Peyer's patch (tissue), 4 donors: ENCODE measurements around the gene C1orf116. TPM values are rescaled to one million over a fixed set of nuclear protein-coding genes. Genes with fewer than 3 reads are reported as not detected.
A peak's percentile ranks its signal among the peaks of the same experiment; 100 is the strongest.

ENCODE experiments used
- DNase-seq, 3 donors: peaks; one replicate each; pipeline ENCODE4 v3.0.0-alpha.2; 2017 to 2019
- H3K27ac ChIP-seq, 4 donors: fragments of 200-600 bp; sonication (generic); one replicate each; pipeline ENCODE4 v1.5.1; 2016 to 2019
- H3K27me3 ChIP-seq, 2 donors: fragments of 200-600 bp; sonication (generic); one replicate each; pipeline ENCODE4 v1.5.1; 2019
- H3K36me3 ChIP-seq, 3 donors: fragments of 200-600 bp; sonication (generic); one replicate each; pipeline ENCODE4 v1.5.1; 2016 to 2019
- H3K4me1 ChIP-seq, 4 donors: fragments of 200-600 bp; sonication (generic); one replicate each; pipeline ENCODE4 v1.5.1; 2016 to 2019
- H3K4me3 ChIP-seq, 4 donors: fragments of 200-600 bp; sonication (generic); 1 replicate in 3 of 4; 2 replicates in 1 of 4; pipeline ENCODE4 v1.5.1; 2016 to 2019; ENCODE audit warnings: mild to moderate bottlenecking in 1 of 4
- H3K9me3 ChIP-seq, 4 donors: fragments of 200-600 bp; sonication (generic); one replicate each; pipeline ENCODE4 v1.5.1; 2016 to 2019; ENCODE audit warnings: mild to moderate bottlenecking in 1 of 4
- POLR2A ChIP-seq, 2 donors: fragments of 450-650 bp; IDR thresholded peaks; one replicate each; pipeline ENCODE4 v1.5.1; 2017; ENCODE audit warnings: antibody characterized with exemption in 2 of 2, mild to moderate bottlenecking in 2 of 2, moderate library complexity in 2 of 2
- total RNA-seq, 4 donors: library from RNA; depleted of rRNA; stranded (reverse); fragments of >200 nt; gene quantifications; one replicate each; pipeline ENCODE4 v1.1.0, GENCODE V29; 2016
- TF ChIP-seq, protein P1 (sequence below), 6 experiments: fragments of 450-650 bp in 4 of 6; fragments of 200-600 bp in 2 of 6; sonication (generic) in 1 of 6; IDR thresholded peaks; one replicate each; pipeline ENCODE4 v1.5.1; 2017 to 2019; ENCODE audit warnings: antibody characterized with exemption in 6 of 6, mild to moderate bottlenecking in 3 of 6, moderate library complexity in 1 of 6

The C1orf116 gene
- total RNA-seq, 4 donors from 2014 or later = 4.1 to 72.3 (median 56.7) TPM

DNA sequence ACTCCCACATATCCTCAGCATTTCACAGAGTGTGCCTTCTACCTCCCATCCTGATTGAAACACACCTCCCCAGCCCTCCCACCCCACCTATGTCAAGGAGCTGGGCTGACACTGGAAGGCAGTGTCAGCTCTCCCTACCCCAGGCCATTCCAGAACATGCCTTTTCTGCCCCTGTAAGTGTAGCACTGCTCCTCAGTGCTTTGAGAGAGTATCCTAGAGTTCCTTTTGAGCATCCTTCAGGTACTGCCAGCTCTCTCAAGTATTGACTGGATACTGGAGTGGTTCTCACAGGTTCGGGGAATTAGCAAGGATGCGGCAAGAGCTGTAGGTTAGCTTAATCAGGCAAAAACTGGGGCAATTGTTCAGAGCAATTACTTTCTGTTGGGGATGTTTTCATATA lies 21.8 kb downstream of the C1orf116 start:
- H3K4me1 ChIP-seq = peaks cover 0 to 15% (median 6%) of the 10 kb centered on the region in 4 donors
- TF ChIP-seq, protein P1, sequence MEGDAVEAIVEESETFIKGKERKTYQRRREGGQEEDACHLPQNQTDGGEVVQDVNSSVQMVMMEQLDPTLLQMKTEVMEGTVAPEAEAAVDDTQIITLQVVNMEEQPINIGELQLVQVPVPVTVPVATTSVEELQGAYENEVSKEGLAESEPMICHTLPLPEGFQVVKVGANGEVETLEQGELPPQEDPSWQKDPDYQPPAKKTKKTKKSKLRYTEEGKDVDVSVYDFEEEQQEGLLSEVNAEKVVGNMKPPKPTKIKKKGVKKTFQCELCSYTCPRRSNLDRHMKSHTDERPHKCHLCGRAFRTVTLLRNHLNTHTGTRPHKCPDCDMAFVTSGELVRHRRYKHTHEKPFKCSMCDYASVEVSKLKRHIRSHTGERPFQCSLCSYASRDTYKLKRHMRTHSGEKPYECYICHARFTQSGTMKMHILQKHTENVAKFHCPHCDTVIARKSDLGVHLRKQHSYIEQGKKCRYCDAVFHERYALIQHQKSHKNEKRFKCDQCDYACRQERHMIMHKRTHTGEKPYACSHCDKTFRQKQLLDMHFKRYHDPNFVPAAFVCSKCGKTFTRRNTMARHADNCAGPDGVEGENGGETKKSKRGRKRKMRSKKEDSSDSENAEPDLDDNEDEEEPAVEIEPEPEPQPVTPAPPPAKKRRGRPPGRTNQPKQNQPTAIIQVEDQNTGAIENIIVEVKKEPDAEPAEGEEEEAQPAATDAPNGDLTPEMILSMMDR (IDR thresholded peaks at IDR 0.05) = no peak
- no peak for TF ChIP-seq POLR2A (IDR thresholded peaks at IDR 0.05)
- H3K9me3 ChIP-seq = no peaks in the 10 kb centered on the region
- H3K4me3 ChIP-seq = no peak overlapping the region
- H3K27me3 ChIP-seq = no peaks in the 10 kb centered on the region
- no peaks in the 10 kb centered on the region for H3K36me3 ChIP-seq
- DNase-seq = no peak
- H3K27ac ChIP-seq = peak overlapping the region in 1 of 4 donors; percentile 88

DNA sequence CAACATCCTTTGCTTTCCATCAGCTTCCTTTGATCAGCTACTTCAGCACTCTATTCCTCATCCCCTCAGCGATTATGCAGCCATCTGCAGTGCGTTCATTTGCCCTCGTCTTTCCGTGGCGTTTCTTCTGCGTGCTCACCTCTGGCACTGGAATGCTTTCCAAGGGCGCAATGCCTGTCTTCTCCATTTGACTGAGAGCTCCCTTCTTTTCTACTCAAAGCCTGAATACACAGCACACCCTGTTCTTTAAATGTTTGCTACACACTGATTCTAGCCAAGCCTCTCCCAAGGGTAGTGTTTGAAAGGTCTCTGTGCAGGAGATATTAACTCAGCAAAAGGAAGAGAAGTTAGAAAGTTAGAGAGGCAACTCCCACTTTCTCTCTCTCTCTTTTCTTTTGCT lies 22.6 kb downstream of the C1orf116 start:
- TF ChIP-seq, protein P1 (IDR thresholded peaks at IDR 0.05) = no peak
- TF ChIP-seq POLR2A (IDR thresholded peaks at IDR 0.05) = no peak
- Histone ChIP-seq H3K4me1 (peaks cover 0 to 17% (median 6%) of the 10 kb centered on the region in 4 donors), H3K9me3 (no peaks in the 10 kb centered on the region), H3K36me3 (no peaks in the 10 kb centered on the region), H3K4me3 (no peak overlapping the region), H3K27ac (peak overlapping the region in 2 of 4 donors; percentile 53 to 88), H3K27me3 (no peaks in the 10 kb centered on the region)
- DNase-seq = no peak

DNA sequence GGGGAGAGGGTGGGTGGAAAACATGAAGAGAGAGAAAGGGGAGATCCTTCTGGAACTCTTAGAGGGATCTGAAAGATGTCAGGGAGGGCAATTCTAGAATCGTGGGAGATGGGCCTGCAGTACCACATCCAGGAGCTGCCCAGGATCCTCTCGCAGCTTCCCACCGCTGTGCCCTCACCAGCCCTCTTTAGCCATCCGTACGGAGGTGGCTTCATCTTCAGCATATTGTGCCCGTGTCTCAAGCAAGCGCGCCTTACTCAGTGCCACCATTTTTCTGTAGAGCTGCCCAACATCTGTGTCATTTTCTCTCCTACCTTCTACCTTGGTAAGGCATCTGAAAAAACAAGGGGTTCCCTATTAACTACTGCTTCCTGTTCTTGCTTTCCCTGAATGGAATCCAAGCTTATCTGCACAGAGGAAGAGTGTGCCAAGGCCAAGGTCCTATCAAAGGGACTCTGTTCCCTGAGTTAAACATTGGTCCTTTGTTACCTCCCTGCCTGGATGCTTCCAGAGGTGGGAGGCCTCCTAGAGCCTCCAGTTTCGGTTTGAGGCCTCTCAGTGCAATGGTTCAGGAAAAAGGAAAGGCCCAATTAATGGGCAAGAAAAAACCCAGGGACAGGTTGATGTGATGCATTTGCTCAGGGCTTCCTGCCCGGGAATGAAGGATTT lies 23.2 kb downstream of the C1orf116 start:
- Histone ChIP-seq H3K9me3 (no peaks in the 10 kb centered on the region), H3K27me3 (no peaks in the 10 kb centered on the region), H3K4me1 (peaks cover 0 to 20% (median 6%) of the 10 kb centered on the region in 4 donors), H3K36me3 (no peaks in the 10 kb centered on the region), H3K4me3 (no peak overlapping the region), H3K27ac (peak overlapping the region in 3 of 4 donors; percentile 1 to 88 (median 53))
- DNase-seq = peak in 1 of 3 donors; percentile 73
- peak in 1 of 2 donors; percentile 44 for TF ChIP-seq POLR2A (IDR thresholded peaks at IDR 0.05)
- TF ChIP-seq, protein P1 (IDR thresholded peaks at IDR 0.05) = no peak

DNA sequence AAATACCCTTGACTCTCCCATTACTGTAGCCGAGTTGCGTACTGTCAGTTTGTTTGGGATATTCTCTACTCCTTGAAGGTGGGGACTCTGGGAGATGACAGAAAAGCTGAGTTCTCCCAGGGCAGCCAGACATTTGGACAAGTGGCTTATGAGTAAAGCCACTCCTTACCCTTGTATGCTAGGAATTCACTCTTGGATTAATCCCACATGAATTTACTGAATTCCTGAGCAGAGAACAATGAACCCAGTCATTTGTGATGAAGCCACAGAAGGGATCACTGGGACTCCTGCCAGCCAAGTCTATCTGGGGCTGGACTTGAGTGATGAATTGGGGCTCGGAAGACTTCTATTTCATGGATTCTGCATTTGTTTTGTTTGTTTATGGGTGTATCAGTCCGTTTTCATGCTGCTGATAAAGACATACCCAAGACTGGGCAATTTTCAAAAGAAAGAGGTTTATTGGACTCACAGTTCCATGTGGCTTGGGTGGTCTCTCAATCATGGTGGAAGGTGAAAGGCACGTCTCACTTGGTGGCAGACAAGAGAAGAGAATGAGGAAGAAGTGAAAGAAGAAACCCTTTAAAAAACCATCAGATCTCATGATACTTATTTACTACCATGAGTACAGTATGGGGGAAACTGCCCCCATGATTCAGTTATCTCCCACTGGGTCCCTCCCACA lies 25.1 kb downstream of the C1orf116 start:
- H3K27me3 ChIP-seq = no peaks in the 10 kb centered on the region
- H3K4me3 ChIP-seq = no peak overlapping the region
- H3K27ac ChIP-seq = peak overlapping the region in 1 of 4 donors; percentile 21
- H3K9me3 ChIP-seq = no peaks in the 10 kb centered on the region
- peaks cover 0 to 24% (median 6%) of the 10 kb centered on the region in 4 donors for H3K4me1 ChIP-seq
- TF ChIP-seq, protein P1 (IDR thresholded peaks at IDR 0.05) = no peak
- no peak for TF ChIP-seq POLR2A (IDR thresholded peaks at IDR 0.05)
- DNase-seq = no peak
- no peaks in the 10 kb centered on the region for H3K36me3 ChIP-seq

DNA sequence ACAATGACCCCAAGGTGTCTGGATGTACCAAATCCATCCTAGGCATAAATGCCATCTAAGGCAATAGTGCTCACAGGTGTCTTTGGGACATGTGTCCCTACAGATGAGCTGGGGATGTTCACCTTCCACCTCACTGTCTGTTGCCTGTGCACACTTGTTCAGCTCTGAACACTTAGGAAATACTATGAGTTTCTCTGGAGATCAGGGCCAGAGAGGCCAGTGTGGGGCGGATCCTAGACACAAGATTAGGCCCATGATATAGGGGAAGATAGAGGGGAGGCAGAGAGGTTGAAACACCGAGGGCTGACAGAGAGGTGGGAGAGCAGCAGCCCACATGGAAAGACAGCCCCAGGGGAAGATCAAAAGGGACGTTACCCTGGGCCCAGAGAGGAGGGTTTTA lies 25.6 kb downstream of the C1orf116 start:
- DNase-seq = no peak
- Histone ChIP-seq H3K4me3 (no peak overlapping the region), H3K4me1 (peaks cover 0 to 25% (median 6%) of the 10 kb centered on the region in 4 donors), H3K27me3 (no peaks in the 10 kb centered on the region), H3K9me3 (no peaks in the 10 kb centered on the region), H3K36me3 (no peaks in the 10 kb centered on the region), H3K27ac (peak overlapping the region in 1 of 4 donors; percentile 21)
- TF ChIP-seq, protein P1 (IDR thresholded peaks at IDR 0.05) = no peak
- no peak for TF ChIP-seq POLR2A (IDR thresholded peaks at IDR 0.05)
